IPS-20b (cell line): Measurements from ENCODE around the gene POLR2A.

Experiments
- H3K27ac ChIP-seq: one replicate; pipeline ENCODE4 v1.5.1; 2013; ENCODE audit warnings: low read length
- H3K27me3 ChIP-seq: 2 replicates; pipeline ENCODE4 v1.6.1; 2013; ENCODE audit warnings: mild to moderate bottlenecking, low read length, inconsistent platforms; ENCODE audit not compliant: insufficient read depth
- H3K36me3 ChIP-seq: 2 replicates; pipeline ENCODE4 v1.6.1; 2013; ENCODE audit warnings: low read depth, mild to moderate bottlenecking, inconsistent platforms, low read length, moderate library complexity; ENCODE audit not compliant: insufficient read depth
- H3K4me1 ChIP-seq: 2 replicates; pipeline ENCODE4 v1.6.1; 2013; ENCODE audit warnings: mild to moderate bottlenecking, control low read depth, inconsistent platforms, low read length, moderate library complexity; ENCODE audit not compliant: insufficient read depth
- H3K4me3 ChIP-seq: 2 replicates; pipeline ENCODE4 v1.5.1; 2013; ENCODE audit warnings: mild to moderate bottlenecking, low read length, inconsistent platforms
- H3K9ac ChIP-seq: 2 replicates; pipeline ENCODE4 v1.6.1; 2013; ENCODE audit warnings: low read depth, mild to moderate bottlenecking, inconsistent platforms, low read length, moderate library complexity
- H3K9me3 ChIP-seq: 2 replicates; pipeline ENCODE4 v1.6.1; 2013; ENCODE audit warnings: mild to moderate bottlenecking, low read depth, low read length, inconsistent platforms; ENCODE audit not compliant: insufficient read depth

Gene POLR2A

GRCh38 chr17:7501729-7502128 is 17.6 kb downstream of the POLR2A start:
- Histone ChIP-seq H3K9ac (no peak overlapping the region), H3K27me3 (no peaks in the 10 kb centered on the region), H3K4me3 (no peak overlapping the region), H3K27ac (no peak overlapping the region), H3K9me3 (no peaks in the 10 kb centered on the region), H3K4me1 (no peaks in the 10 kb centered on the region), H3K36me3 (peaks cover 97% of the 10 kb centered on the region)

- no peak overlapping the region for H3K9ac ChIP-seq
- H3K27me3 ChIP-seq, result no peaks in the 10 kb centered on the region
- H3K27ac ChIP-seq, result no peak overlapping the region
- no peaks in the 10 kb centered on the region for H3K4me1 ChIP-seq
- no peak overlapping the region for H3K4me3 ChIP-seq
- H3K36me3 ChIP-seq, result peaks cover 97% of the 10 kb centered on the region
- no peaks in the 10 kb centered on the region for H3K9me3 ChIP-seq
Observed at GRCh38 chr17:7502171-7502847, 18.1 kb downstream of the POLR2A start.

DNA sequence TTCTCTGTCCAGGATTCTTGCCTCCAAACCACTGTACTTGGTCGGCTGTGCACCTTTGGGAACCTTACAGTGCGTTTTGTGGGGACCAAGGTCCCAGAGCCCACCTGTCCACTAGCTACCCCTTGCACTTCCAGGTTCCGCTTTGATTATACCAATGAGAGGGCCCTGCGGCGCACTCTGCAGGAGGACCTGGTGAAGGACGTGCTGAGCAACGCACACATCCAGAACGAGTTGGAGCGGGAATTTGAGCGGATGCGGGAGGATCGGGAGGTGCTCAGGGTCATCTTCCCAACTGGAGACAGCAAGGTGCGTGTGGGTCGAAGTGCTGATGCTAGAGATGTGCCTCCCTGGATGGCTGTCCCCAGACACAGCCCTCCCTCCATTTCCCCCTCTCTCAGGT is 18.8 kb downstream of the POLR2A start:
- H3K4me1 ChIP-seq, result no peaks in the 10 kb centered on the region
- H3K9ac ChIP-seq, result no peak overlapping the region
- H3K36me3 ChIP-seq, result peaks cover 96% of the 10 kb centered on the region
- no peak overlapping the region for H3K27ac ChIP-seq
- no peak overlapping the region for H3K4me3 ChIP-seq
- no peaks in the 10 kb centered on the region for H3K9me3 ChIP-seq
- H3K27me3 ChIP-seq, result no peaks in the 10 kb centered on the region

DNA sequence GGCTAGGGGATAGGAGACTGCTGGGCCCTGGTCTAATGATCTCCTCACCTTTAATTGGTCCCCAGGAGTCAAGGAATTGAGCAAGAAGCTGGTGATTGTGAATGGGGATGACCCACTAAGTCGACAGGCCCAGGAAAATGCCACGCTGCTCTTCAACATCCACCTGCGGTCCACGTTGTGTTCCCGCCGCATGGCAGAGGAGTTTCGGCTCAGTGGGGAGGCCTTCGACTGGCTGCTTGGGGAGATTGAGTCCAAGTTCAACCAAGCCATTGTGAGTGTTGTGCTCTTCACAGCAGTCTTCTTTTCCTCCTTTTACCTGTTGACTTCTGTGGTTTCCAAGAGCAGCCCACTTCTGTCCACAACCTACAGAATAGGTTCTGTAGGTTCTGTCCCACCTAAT is 19.4 kb downstream of the POLR2A start:
- no peak overlapping the region for H3K27ac ChIP-seq
- H3K36me3 ChIP-seq, result peaks cover 96% of the 10 kb centered on the region
- no peaks in the 10 kb centered on the region for H3K9me3 ChIP-seq
- no peak overlapping the region for H3K4me3 ChIP-seq
- no peaks in the 10 kb centered on the region for H3K27me3 ChIP-seq
- H3K9ac ChIP-seq, result no peak overlapping the region
- no peaks in the 10 kb centered on the region for H3K4me1 ChIP-seq

DNA sequence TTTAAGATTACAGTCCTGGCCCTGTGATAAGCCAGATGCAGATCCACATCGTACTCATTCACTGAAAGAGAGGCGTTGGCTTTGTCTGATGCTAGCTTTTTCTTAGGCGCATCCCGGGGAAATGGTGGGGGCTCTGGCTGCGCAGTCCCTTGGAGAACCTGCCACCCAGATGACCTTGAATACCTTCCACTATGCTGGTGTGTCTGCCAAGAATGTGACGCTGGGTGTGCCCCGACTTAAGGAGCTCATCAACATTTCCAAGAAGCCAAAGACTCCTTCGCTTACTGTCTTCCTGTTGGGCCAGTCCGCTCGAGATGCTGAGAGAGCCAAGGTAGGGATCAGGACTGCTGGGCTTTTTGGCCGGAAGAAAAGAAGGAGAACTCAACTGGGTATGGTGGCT is 24.0 kb downstream of the POLR2A start:
- Histone ChIP-seq H3K9me3 (no peaks in the 10 kb centered on the region), H3K4me3 (no peak overlapping the region), H3K27me3 (no peaks in the 10 kb centered on the region), H3K36me3 (peaks cover 98% of the 10 kb centered on the region), H3K9ac (no peak overlapping the region), H3K4me1 (no peaks in the 10 kb centered on the region), H3K27ac (no peak overlapping the region)

DNA sequence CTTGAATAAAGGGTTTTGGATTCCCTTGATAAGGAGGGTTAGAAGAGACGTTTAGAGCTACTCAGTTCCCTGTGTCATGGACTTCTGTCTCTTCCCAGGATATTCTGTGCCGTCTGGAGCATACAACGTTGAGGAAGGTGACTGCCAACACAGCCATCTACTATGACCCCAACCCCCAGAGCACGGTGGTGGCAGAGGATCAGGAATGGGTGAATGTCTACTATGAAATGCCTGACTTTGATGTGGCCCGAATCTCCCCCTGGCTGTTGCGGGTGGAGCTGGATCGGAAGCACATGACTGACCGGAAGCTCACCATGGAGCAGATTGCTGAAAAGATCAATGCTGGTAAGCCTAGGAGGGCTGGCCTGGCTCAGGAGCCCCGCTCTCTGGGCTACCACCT is 24.7 kb downstream of the POLR2A start:
- Histone ChIP-seq H3K36me3 (peaks cover 98% of the 10 kb centered on the region), H3K4me1 (no peaks in the 10 kb centered on the region), H3K9ac (no peak overlapping the region), H3K9me3 (no peaks in the 10 kb centered on the region), H3K4me3 (no peak overlapping the region), H3K27ac (no peak overlapping the region), H3K27me3 (no peaks in the 10 kb centered on the region)

- no peak overlapping the region for H3K9ac ChIP-seq
- no peaks in the 10 kb centered on the region for H3K9me3 ChIP-seq
- H3K36me3 ChIP-seq, result peaks cover 95% of the 10 kb centered on the region
- H3K4me3 ChIP-seq, result no peak overlapping the region
- H3K27ac ChIP-seq, result no peak overlapping the region
- no peaks in the 10 kb centered on the region for H3K4me1 ChIP-seq
- no peaks in the 10 kb centered on the region for H3K27me3 ChIP-seq
Observed at GRCh38 chr17:7509937-7510336, 25.8 kb downstream of the POLR2A start.

DNA sequence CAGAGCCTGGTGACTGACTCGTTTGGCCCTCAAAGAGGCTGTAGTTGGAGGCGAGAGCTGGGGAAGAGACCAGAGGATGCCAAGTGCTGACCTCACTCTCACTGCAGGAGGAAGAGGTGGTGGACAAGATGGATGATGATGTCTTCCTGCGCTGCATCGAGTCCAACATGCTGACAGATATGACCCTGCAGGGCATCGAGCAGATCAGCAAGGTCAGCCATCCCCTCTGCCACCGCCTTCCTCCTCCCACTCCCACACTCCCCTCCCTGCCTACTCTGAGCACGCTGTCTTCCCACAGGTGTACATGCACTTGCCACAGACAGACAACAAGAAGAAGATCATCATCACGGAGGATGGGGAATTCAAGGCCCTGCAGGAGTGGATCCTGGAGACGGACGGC is 26.9 kb downstream of the POLR2A start:
- no peak overlapping the region for H3K27ac ChIP-seq
- no peaks in the 10 kb centered on the region for H3K27me3 ChIP-seq
- no peaks in the 10 kb centered on the region for H3K9me3 ChIP-seq
- H3K9ac ChIP-seq, result no peak overlapping the region
- peaks cover 85% of the 10 kb centered on the region for H3K36me3 ChIP-seq
- no peak overlapping the region for H3K4me3 ChIP-seq
- no peaks in the 10 kb centered on the region for H3K4me1 ChIP-seq

DNA sequence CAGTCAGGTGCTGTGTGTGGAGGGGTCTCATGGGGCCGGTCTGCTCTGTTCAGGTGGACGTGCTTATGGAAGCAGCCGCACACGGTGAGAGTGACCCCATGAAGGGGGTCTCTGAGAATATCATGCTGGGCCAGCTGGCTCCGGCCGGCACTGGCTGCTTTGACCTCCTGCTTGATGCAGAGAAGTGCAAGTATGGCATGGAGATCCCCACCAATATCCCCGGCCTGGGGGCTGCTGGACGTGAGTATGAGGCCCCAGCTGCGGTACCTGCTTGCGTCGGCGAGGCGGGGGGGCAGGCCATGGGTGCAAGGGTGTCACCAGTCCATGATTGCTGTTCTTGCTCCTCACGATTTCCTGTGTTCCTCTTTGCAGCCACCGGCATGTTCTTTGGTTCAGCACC is 27.9 kb downstream of the POLR2A start:
- no peaks in the 10 kb centered on the region for H3K4me1 ChIP-seq
- no peak overlapping the region for H3K27ac ChIP-seq
- peaks cover 75% of the 10 kb centered on the region for H3K36me3 ChIP-seq
- H3K4me3 ChIP-seq, result no peak overlapping the region
- no peaks in the 10 kb centered on the region for H3K27me3 ChIP-seq
- H3K9me3 ChIP-seq, result no peaks in the 10 kb centered on the region
- no peak overlapping the region for H3K9ac ChIP-seq

GRCh38 chr17:7512824-7513540 is 28.8 kb downstream of the POLR2A start:
- Histone ChIP-seq H3K27me3 (no peaks in the 10 kb centered on the region), H3K27ac (no peak overlapping the region), H3K4me3 (no peak overlapping the region), H3K9me3 (no peaks in the 10 kb centered on the region), H3K9ac (no peak overlapping the region), H3K4me1 (no peaks in the 10 kb centered on the region), H3K36me3 (peaks cover 66% of the 10 kb centered on the region)

GRCh38 chr17:7513850-7514419 is 29.8 kb downstream of the POLR2A start:
- Histone ChIP-seq H3K9me3 (no peaks in the 10 kb centered on the region), H3K4me1 (no peaks in the 10 kb centered on the region), H3K9ac (no peak overlapping the region), H3K36me3 (peaks cover 57% of the 10 kb centered on the region), H3K27me3 (no peaks in the 10 kb centered on the region), H3K27ac (no peak overlapping the region), H3K4me3 (no peak overlapping the region)
